CMK (cell line): ENCODE results near the gene MAP7.
"Not testable (repeated sequence)": the region's sequence is repeated elsewhere in the genome, so short reads cannot be mapped to it uniquely, and the experiment has no call there.

Experiments used
- DNase-seq: peaks from one replicate; pipeline ENCODE4 v3.0.0-alpha.2; 2010; ENCODE audit warnings: low read depth

The MAP7 gene

GRCh38 chr6:136382676-136383252 is 167.5 kb downstream of the MAP7 start:
- no peak for DNase-seq

DNA sequence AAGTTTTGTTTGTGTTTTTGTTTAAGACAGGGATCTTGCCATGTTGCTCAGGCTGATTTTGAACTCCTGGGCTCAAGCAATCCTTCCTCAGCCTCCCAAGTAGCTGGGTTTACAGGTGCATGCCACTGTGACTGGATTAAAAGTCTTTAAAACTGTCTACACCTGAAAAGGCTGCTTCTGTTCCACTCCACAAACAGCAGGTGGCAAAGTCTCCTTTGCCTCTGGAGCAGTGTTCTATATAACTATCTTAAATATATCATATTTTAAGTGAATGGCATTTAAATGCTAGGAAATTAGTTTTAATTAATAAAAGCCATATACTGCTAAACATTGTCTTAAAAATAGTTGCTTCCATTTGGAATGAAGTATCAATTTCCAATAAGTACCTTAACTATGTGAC is 171.3 kb downstream of the MAP7 start:
- DNase-seq, result no peak

- not testable (repeated sequence) for DNase-seq
These were observed 174.4 kb downstream of the MAP7 start for GRCh38 chr6:136375836-136376235.

GRCh38 chr6:136371959-136372358 is 178.3 kb downstream of the MAP7 start:
- DNase-seq, result no peak

DNA sequence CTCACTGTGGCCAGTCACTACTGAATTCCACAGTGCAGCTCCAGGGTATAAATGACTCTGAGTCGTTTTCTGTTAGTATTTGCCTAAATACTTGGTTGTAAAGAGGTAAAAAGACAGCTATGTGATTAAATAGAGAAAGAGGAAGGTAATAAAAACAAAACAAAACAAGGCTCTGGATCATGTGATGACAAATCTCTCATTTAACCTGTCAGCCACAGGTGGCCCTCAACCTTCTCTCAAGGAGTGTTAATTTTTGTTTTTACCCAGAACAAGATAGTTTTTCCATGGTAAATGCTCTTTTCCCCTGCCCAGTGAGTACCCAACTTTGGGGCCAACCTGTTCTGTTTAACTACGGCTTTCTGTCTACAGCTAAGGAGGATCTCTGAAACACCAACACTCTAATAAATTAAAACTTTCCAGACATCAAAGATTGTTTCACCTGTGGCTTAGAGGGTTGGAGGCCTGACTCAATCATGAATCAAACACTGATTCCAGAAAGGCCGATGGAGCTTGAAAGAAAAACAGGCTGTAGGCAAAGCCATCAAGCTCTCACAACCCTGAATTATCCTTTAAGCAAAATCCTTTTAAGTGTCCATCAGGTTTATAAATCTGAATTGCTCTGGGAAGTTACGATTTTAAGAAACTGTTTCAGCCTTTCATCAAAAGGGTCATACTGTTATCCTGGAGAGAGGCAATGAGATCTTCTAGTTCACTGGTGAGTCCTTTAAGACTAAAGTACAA is 179.1 kb downstream of the MAP7 start:
- DNase-seq, result no peak

DNA sequence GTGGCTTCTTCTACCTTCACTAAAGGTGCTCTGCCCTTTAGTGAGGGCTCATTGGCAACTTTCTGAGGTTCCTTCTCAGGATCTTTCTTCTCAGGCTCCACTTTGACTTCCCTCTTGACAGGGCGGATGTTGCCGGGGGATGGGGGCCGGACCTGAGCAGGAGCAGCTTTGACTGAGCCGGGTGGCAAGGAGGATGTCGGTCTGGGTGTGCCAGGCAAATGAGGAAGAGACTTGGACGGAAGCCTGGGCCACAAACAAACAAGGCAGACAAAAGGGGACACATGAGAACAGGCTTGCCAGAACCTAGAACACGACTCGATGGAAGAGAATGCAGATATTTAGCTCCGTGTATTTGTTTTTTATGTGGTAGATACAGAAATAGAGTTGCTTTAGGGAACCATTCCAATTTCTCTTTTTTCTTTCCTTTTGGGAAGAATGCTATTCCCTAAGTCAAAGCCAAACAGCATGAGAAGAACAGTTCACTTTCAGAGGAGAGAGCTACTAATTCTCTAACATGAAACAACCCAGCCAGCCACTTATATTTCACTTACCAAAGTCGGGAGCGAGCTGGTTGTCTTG is 184.4 kb downstream of the MAP7 start:
- DNase-seq, result peak; percentile 52

DNA sequence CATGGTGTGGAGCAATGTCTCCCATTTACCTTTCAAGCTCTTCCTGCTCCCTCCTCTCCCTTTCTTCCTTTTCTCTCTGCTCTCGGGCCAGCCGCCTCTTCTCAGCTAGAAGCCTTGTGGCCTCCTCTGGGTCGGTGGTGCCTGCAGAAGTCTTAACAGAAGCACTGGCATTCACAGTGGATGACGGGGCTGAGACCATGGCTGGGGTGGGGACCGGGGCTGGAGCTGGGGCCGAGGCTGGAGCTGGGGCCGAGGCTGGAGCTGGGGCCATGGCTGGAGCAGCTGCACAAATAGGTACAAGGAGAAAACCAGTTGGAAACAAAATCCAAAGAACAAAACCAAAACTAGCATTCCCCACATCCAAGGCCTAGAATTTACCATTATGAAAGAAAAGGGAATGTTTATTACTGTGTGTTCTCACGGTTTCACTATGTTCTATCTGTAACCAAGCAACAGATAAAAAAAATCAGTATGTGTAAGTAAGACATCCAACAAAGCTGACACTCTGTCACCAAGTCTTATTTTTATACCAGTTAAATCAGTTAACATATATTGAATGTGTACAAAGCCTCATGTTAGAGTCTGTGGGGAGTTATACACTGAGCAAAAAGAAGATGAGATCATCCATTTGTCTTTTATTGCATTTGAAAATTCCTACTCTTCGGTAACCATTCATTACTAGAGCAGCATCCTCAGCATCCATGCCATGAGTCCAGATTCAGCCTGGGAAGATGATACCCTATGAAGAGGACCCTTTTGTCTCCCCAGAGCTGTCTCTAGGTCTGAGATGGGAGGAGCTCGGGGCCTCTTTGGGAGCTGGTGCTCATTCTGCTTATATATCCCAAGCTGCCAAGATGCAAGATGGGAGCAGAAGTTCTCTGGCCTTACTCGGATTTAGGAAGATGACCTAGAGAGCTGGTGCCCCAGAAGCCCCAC is 187.5 kb downstream of the MAP7 start:
- no peak for DNase-seq

DNA sequence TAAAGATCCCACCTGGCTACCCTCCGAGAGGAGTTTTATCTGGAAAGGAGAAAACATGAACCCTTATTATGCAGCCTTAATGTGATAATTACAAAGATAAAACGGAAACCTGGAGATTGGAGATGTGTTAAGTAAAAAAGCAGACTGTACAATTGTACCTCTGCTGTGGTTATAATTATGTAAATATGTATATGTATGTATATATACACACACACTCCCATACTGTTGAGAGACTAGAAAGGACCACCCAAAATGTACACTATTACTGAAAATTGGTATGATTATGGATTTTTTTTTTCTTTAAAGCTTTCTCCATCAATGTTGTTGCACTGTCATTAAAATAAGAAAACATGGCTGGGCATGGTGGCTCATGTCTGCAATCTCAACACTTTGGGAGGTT is 188.4 kb downstream of the MAP7 start:
- no peak for DNase-seq

- no peak for DNase-seq
These were observed 189.4 kb downstream of the MAP7 start for GRCh38 chr6:136360783-136361182.

DNA sequence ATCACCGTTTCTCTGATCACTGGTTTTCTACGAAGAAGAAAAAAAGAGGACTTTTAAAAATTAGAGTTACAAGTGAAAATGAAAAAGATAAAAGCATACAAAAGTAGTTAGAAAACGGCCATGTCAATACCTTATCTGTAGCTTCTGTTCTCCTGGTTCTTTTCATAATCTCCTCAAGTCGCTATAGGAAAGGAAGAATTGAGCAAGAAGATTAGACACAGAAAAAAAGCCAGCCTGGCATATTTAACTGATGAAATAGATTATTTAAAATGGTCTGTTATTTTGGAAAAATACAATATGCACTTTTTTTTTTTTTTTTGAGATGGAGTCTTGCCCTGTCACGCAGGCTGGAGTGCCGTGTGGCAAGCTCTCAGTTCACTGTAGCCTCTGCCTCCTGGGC is 190.4 kb downstream of the MAP7 start:
- no peak for DNase-seq

DNA sequence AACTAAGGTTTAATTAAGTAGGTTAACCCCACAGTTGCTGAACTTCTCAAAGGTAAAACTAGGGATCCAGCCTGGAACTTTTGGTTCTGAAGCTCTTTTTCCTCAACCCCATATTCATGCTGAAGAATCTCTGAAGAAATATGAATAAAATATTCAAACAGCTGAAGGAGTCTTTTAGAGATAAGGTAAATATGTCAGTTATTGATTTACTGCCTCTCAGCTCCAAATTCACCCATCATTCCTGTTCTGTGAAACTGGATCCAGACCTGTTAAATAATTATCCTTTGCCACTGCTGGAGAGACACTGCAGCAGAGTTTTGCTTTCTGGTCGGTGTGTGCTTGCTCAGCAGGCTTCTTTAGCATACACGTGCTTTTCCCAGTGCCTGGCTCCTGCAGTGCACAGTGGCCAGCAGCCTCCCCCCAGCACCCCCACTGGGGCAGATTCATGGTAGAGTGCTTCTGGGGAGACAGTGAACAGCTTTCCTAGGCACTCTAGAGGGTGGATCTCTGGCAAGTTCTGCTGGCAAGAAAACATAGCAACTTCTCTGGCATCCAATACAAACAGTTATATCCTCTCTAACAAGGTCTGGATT is 198.6 kb downstream of the MAP7 start:
- no peak for DNase-seq

GRCh38 chr6:136350914-136351313 is 199.3 kb downstream of the MAP7 start:
- DNase-seq, result no peak

GRCh38 chr6:136347847-136348246 is 202.4 kb downstream of the MAP7 start:
- DNase-seq, result no peak

DNA sequence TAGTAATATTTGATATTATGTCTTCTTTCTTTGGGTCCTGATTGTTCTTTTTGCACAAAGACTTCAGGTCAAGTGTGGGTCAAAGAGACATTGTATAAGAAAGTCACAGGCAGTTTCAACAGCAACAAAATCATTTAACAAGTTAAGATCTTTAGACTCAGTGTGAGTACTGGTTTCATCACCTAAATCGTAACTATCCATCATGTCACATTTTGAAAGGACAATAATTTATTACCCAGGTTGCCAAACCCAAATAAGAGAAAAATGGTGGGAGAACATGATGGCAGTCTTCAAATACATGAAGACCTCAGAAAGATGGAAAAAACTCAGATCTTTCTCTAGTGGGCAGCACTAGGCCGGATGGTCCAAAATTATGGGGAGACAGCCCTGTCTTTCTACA is 205.1 kb downstream of the MAP7 start:
- DNase-seq, result no peak

- no peak for DNase-seq
These were observed 205.8 kb downstream of the MAP7 start for GRCh38 chr6:136344420-136344819.

DNA sequence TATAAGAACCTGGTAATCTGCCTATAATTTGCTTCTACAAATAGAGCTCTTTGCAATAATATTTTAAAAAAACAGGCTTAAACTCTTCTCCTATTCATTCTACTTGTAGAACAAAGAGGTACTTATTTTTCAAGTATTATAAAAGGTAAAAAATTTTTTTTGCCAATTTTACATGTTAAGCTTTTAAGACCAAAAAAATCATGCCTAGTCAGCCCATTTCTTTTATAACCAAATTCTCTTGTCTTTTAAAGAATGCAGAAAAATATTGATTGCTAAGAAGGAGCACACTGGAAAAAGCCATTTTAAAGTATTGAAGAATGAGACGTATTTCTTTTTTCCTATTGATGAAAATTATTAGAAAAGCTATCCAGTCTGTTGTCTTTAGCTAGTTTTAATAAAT is 206.5 kb downstream of the MAP7 start:
- no peak for DNase-seq

- no peak for DNase-seq
These were observed 206.9 kb downstream of the MAP7 start for GRCh38 chr6:136343275-136343674.

- DNase-seq, result no peak
These were observed 208.3 kb downstream of the MAP7 start for GRCh38 chr6:136341967-136342366.

GRCh38 chr6:136341367-136341766 is 208.9 kb downstream of the MAP7 start:
- no peak for DNase-seq

GRCh38 chr6:136338486-136338885 is 211.7 kb downstream of the MAP7 start:
- DNase-seq, result no peak

- no peak for DNase-seq
These were observed 212.6 kb downstream of the MAP7 start for GRCh38 chr6:136337606-136338005.

DNA sequence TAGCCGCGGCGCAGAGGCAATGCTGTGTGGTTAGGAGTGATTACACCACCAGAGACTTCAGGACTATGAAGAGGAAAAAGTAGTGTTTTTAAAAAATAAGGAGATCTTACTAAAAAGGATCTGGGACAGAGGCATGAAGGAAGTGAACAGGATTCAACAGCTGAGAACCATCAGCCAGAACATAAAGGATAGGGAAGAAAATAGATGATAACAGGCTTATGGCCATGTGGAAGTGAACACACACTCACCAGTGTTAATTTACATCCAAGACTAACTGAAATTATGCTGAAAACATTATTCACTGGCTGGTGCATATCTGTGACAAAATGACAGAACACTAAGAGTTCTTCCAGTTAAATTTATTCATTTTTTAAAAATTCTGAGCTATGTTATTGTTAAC is 213.1 kb downstream of the MAP7 start:
- no peak for DNase-seq
